GM19463 (cell line): Measurements from ENCODE around the gene RNF32.
A peak's percentile ranks its signal among the peaks of the same experiment; 100 is the strongest.
"Not testable (repeated sequence)": the region's sequence is repeated elsewhere in the genome, so short reads cannot be mapped to it uniquely, and the experiment has no call there.

Source experiments
- ATAC-seq: cut with Tn5 transposase; IDR thresholded peaks from one replicate; pipeline ENCODE4 v1.9.1; 2021; ENCODE audit warnings: mild to moderate bottlenecking, moderate library complexity; ENCODE audit not compliant: unreplicated experiment

The RNF32 gene

GRCh38 chr7:156639426-156640256, 933 bp upstream of the RNF32 start:
- no peak for ATAC-seq

GRCh38 chr7:156640949-156641485, 443 bp downstream of the RNF32 start:
- peak; percentile 43 for ATAC-seq

- no peak for ATAC-seq
Observed at GRCh38 chr7:156642306-156643045, 1.9 kb downstream of the RNF32 start.

- ATAC-seq: not testable (repeated sequence)
Observed at GRCh38 chr7:156647330-156647729, 6.8 kb downstream of the RNF32 start.

GRCh38 chr7:156650042-156650441, 9.5 kb downstream of the RNF32 start:
- ATAC-seq: peak; percentile 88

GRCh38 chr7:156651474-156651873, 10.9 kb downstream of the RNF32 start:
- ATAC-seq: no peak

DNA sequence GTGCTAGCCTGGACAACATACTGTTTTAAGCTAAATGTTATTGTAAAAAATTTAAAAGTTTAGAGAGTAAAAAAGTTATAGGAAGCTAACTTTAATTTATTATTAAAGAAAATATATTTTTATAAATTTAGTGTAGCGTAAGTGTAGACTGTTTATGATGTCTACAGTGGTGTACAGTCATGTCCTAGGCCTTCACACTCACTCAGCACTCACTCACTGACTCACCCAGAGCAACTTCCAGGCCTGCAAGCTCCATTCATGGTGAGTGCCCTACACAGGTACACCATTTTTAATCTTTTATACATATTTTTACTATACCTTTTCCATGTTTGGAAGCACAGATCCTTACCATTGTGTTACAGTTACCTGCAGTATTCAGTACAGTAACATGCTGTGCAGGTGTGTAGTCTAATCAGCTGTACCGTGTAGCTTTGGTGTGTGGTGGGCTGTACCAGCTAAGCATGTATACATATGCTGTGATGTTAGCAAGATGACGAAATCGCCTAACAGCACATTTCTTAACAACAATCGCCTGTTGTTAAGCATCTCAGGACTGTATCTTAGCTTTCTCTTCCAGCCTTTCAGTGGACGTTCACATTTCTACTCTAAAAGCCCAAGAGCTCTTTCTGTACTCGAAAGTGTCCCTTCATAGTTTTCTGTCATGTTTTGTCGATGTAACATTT, 12.5 kb downstream of the RNF32 start:
- no peak for ATAC-seq

GRCh38 chr7:156654511-156655234, 14.1 kb downstream of the RNF32 start:
- no peak for ATAC-seq

DNA sequence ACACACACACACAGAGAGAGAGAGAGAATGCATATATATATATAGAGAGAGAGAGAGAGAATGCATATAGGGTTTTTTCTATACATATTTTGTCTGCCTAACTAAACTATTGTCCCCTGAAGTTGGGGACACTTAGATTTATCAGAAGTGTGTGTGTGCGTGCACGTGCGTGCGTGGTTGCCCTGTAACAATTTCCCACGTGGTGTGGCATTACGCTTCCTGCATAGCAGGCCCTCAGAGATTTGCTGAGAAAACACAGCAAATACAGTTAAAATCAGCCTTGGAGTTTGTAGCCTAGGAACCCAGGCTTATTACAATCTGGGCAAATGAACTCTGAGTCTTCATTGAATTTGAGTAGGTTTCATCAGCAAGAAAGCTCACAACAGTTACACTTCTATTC, 14.7 kb downstream of the RNF32 start:
- ATAC-seq: no peak

DNA sequence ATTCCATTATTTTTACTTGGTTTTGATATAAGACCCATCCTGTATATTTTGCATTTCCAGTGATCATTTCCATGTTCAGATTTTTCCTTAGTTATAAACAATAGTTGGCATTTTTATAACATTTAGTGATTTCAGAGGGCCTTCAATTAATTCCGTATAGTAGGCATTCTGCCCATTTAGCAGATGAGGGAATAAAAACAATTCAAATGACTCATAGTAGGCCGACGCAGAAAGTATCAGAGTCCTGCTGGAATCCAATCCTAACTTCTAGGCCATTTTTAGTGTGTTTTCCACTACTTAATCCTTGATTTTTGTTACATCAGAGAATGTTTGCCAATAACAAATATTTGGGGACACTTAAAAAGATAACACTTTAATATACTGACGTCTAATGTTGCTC, 15.4 kb downstream of the RNF32 start:
- ATAC-seq: no peak

GRCh38 chr7:156656598-156656997, 16.0 kb downstream of the RNF32 start:
- ATAC-seq: peak; percentile 82

GRCh38 chr7:156657681-156658080, 17.1 kb downstream of the RNF32 start:
- no peak for ATAC-seq

DNA sequence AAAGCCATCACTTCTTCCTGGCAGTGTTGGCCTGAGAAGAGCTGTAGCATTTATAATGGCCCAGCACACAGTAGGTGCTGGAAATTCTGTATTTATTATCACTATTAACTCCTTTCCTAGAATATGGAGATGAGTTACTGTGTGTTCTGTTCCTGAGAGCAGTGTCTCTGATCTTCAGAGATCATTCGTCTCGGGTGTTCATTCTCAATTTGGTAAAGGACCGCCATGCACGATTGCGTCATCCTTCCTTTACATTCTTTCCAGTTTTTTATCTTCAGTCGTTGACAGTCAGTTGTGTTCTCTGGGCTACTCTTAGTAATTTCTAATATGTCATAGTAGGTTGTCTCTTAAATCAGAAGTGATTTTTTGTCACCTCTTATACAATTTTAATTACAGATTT, 18.6 kb downstream of the RNF32 start:
- ATAC-seq: no peak

DNA sequence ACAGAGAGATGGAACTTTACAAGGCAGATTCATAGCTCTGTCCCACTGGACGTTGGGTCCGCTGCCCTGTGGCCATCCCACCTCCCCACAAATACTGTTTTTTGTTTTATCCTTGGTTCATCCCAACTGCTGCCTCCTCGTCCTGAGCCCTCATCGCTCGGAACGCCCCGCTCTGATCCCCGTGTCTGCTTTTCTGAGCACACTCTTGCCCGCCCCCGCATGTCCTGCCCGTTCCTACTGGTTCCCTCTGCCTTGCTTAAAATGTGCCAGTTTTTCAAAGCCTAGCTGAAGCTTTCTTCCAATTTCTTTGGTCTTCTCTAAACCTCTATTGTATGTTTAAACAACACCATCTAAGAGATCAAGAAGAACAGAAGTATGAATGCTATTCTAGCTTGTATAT, 19.4 kb downstream of the RNF32 start:
- no peak for ATAC-seq

GRCh38 chr7:156661637-156662036, 21.1 kb downstream of the RNF32 start:
- ATAC-seq: no peak

DNA sequence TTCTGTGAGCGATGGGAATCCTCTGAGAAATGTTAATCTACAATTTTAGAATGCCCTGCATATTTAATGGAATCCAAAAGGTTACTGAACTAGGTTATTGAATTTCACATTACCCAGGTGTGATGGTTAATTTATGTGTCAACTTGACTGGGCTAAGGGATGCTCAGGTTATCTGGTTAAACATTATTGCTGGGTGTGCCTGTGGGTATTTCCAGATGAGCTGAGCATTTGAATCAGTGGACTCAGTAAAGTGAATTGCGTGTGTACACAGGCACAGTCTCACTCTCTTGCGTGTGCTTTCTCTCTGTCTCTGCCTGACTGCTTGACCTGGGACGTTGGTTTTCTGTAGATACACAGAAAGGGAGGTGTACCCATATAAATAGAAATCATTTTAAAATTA, 21.7 kb downstream of the RNF32 start:
- peak; percentile 75 for ATAC-seq

GRCh38 chr7:156665101-156665500, 24.5 kb downstream of the RNF32 start:
- ATAC-seq: no peak

DNA sequence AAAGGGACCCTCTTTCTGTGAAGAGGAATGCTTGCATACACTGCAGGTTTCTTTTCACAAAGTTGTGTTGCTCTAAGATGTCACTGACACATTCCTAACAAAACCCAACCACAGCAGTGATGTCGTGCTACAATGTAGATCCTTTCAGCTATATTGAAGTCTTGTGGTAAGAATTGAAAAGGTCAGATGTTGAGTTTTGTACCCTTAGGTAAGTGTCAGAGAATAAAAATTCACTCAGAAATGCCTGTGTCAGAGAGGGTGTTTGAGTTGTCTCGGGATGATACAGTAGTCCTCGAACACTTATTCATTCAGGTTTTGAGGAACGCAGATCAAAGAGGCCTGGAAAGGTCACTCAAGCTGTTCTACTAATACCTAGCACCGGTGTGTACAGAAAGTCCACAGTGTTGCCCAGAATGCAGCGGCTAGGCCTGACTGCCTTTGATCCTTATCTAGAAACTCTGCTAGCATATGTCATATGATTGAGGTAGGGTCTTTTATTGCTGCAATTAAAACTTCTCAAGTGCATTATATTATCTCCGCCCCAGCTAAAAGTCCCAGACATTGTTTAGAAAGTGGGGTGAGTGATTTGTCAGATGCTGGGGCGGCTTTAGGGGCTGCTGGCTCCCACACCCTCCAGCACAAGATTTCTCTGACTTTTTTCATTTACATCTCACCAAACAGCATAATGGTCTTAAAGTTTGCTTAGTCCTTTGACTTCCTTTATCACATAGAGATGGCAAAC, 26.0 kb downstream of the RNF32 start:
- ATAC-seq: no peak

GRCh38 chr7:156667110-156667426, 26.5 kb downstream of the RNF32 start:
- no peak for ATAC-seq

DNA sequence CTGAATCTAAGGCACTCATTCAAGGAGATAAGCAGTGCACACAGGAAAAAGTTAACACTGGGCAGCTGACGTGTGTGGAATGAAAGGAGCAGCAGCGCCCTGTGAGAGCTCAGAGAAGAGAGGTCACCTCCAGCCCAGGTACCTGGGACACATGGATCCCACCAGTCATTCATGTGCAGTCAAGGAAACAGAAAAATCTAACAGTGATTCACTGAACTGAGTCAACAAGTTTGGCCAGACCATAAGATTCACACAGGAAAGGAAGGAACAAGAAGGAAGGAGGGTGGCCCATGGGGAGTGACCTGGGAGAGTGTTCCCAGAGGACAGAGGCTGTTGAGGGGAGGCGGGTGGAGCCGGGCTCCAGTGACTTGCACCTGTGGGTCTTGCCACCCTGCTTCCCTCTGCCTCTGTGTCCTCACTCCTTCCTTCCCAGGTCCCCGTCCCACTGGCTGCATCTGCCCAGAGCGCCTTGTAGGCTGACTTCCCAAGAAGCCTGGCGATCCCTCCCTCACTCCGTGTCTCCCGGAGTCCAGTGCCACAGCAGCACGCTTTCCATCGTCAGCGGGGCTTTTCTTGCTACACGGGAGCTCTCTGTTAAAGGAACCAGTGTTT, 27.7 kb downstream of the RNF32 start:
- ATAC-seq: no peak
